GM21576 (cell line): ENCODE measurements around the gene SFI1.
A peak's percentile ranks its signal among the peaks of the same experiment; 100 is the strongest.
"Not testable (repeated sequence)": the region's sequence is repeated elsewhere in the genome, so short reads cannot be mapped to it uniquely, and the experiment has no call there.

ENCODE experiments used
- ATAC-seq: cut with Tn5 transposase; IDR thresholded peaks from one replicate; pipeline ENCODE4 v1.9.1; 2021; ENCODE audit warnings: mild to moderate bottlenecking, moderate library complexity; ENCODE audit not compliant: unreplicated experiment

The SFI1 gene

GRCh38 chr22:31496007-31496734 is at the start of gene SFI1:
TSS of gene SFI1 (plus strand) at chr22:31496536. CDS start at chr22:31508285, 11,749 bp downstream.
- ATAC-seq: peak; percentile 63

- ATAC-seq: no peak
Observed at GRCh38 chr22:31446767-31447166, 49.6 kb upstream of the SFI1 start.

GRCh38 chr22:31447337-31447736 is 49.0 kb upstream of the SFI1 start:
- no peak for ATAC-seq

GRCh38 chr22:31448382-31448781 is 48.0 kb upstream of the SFI1 start:
- no peak for ATAC-seq

GRCh38 chr22:31449506-31449905 is 46.8 kb upstream of the SFI1 start:
- no peak for ATAC-seq

GRCh38 chr22:31451709-31452571 is 44.4 kb upstream of the SFI1 start:
- no peak for ATAC-seq

- no peak for ATAC-seq
Observed at GRCh38 chr22:31461699-31462098, 34.6 kb upstream of the SFI1 start.

- ATAC-seq: no peak
Observed at GRCh38 chr22:31465307-31465706, 31.0 kb upstream of the SFI1 start.

GRCh38 chr22:31474743-31475142 is 21.6 kb upstream of the SFI1 start:
- ATAC-seq: no peak

- no peak for ATAC-seq
Observed at GRCh38 chr22:31475800-31476199, 20.5 kb upstream of the SFI1 start.

GRCh38 chr22:31477329-31477728 is 19.0 kb upstream of the SFI1 start:
- peak; percentile 71 for ATAC-seq

- no peak for ATAC-seq
Observed at GRCh38 chr22:31481129-31481528, 15.2 kb upstream of the SFI1 start.

- not testable (repeated sequence) for ATAC-seq
Observed at GRCh38 chr22:31482470-31482869, 13.9 kb upstream of the SFI1 start.

GRCh38 chr22:31486369-31486768 is 10.0 kb upstream of the SFI1 start:
- not testable (repeated sequence) for ATAC-seq

- no peak for ATAC-seq
Observed at GRCh38 chr22:31486951-31487350, 9.4 kb upstream of the SFI1 start.

GRCh38 chr22:31488346-31488883 is 7.9 kb upstream of the SFI1 start:
- ATAC-seq: no peak

- ATAC-seq: peak; percentile 10
Observed at GRCh38 chr22:31488988-31489617, 7.2 kb upstream of the SFI1 start.

- ATAC-seq: peak; percentile 33
Observed at GRCh38 chr22:31489632-31490495, 6.5 kb upstream of the SFI1 start, which contains the start of gene EIF4ENIF1. TSS of gene EIF4ENIF1 (minus strand) at chr22:31489842. CDS start at chr22:31488718, 1,124 bp downstream.

- ATAC-seq: peak; percentile 60
Observed at GRCh38 chr22:31490496-31490925, 5.8 kb upstream of the SFI1 start.
